ENCODE results near the gene DCDC2C.

DNA sequence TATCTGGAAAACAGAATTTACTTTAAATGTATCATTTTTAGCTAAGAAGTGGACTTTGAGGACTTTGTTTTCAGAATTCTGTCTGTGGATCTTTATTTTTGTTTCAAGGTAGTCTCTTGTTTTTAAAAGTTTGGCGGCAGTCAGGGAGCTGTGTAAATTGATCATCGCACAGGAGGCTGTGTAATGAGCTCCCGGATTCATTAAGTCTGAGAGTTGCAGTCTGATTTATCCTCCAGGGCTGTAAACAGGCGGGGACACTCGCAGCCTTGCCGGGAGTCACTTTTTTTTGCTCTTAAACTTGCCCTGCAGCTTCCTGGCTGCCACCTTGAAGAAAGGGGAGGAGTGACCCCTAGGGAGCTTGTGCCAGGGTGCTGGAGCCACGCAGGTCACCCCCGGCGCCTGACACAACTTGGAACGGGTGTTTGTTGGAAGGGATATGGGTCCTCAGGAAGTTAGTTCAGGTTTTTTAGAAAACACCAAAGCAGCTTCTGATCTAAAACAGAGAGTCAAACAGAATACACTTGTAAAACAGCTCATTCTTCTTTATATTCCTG, 76.2 kb downstream of the DCDC2C start:
- no peak for TF ChIP-seq CTCF (IDR thresholded peaks at IDR 0.05)
- TF ChIP-seq POLR2A (IDR thresholded peaks at IDR 0.05): no peak
